GM18511 (cell line): Measurements from ENCODE around the gene DNM1.

Experiments
- ATAC-seq: cut with Tn5 transposase; IDR thresholded peaks from one replicate; pipeline ENCODE4 v1.9.1; 2021; ENCODE audit warnings: mild to moderate bottlenecking, moderate library complexity; ENCODE audit not compliant: unreplicated experiment

The DNM1 gene

GRCh38 chr9:128298535-128299482 is 95.6 kb downstream of the DNM1 start:
- ATAC-seq: no peak

- ATAC-seq: no peak
Observed at GRCh38 chr9:128304136-128304970, 101.2 kb downstream of the DNM1 start.
